H9 (cell line): ENCODE data around the gene DTYMK. TPM values are rescaled to one million over a fixed set of nuclear protein-coding genes. Genes with fewer than 3 reads are reported as not detected.

Experiments
- DNase-seq: peaks from one replicate; pipeline ENCODE4 v3.0.0-alpha.2; 2017
- H2AFZ ChIP-seq: one replicate; pipeline ENCODE4 v1.6.1; 2013; ENCODE audit warnings: mild to moderate bottlenecking, low read length, control low read depth, moderate library complexity
- H2AK5ac ChIP-seq: 2 replicates; pipeline ENCODE4 v1.6.1; 2013; ENCODE audit warnings: low read length, control low read depth, mixed read lengths; ENCODE audit not compliant: insufficient read length
- H2BK120ac ChIP-seq: one replicate; pipeline ENCODE4 v1.6.1; 2013; ENCODE audit warnings: low read depth, mild to moderate bottlenecking, low read length, control low read depth, inconsistent platforms; ENCODE audit not compliant: poor library complexity, severe bottlenecking
- H2BK12ac ChIP-seq: 2 replicates; pipeline ENCODE4 v1.6.1; 2013; ENCODE audit warnings: low read length, control low read depth, mixed read lengths, low read depth; ENCODE audit not compliant: insufficient read length
- H2BK15ac ChIP-seq: 2 replicates; pipeline ENCODE4 v1.6.1; 2013; ENCODE audit warnings: low read depth, low read length, control low read depth
- H2BK20ac ChIP-seq: one replicate; pipeline ENCODE4 v1.6.1; 2013; ENCODE audit warnings: low read depth, mild to moderate bottlenecking, low read length, control low read depth, inconsistent platforms; ENCODE audit not compliant: poor library complexity, severe bottlenecking
- H2BK5ac ChIP-seq: 2 replicates; pipeline ENCODE4 v1.6.1; 2013; ENCODE audit warnings: low read length, control low read depth, mixed read lengths; ENCODE audit not compliant: insufficient read length
- H3K14ac ChIP-seq: 2 replicates; pipeline ENCODE4 v1.6.1; 2013; ENCODE audit warnings: low read length, control low read depth; ENCODE audit not compliant: insufficient read depth
- H3K18ac ChIP-seq: 2 replicates; pipeline ENCODE4 v1.6.1; 2013; ENCODE audit warnings: low read depth, mild to moderate bottlenecking, mixed read lengths, low read length, control low read depth; ENCODE audit not compliant: insufficient read length
- H3K23ac ChIP-seq: 2 replicates; pipeline ENCODE4 v1.6.1; 2013; ENCODE audit warnings: low read length, control low read depth, mixed read lengths, low read depth; ENCODE audit not compliant: insufficient read length
- H3K23me2 ChIP-seq: 2 replicates; pipeline ENCODE4 v1.6.1; 2013; ENCODE audit warnings: low read depth, mild to moderate bottlenecking, mixed read lengths, low read length, control low read depth; ENCODE audit not compliant: insufficient read length, poor library complexity, severe bottlenecking
- H3K27ac ChIP-seq: 2 replicates; pipeline ENCODE4 v1.5.1; 2013; ENCODE audit warnings: low read length, control low read depth, mixed read lengths, low read depth; ENCODE audit not compliant: insufficient read length
- H3K27me3 ChIP-seq: 2 replicates; pipeline ENCODE4 v1.6.1; 2013; ENCODE audit warnings: low read length, control low read depth, inconsistent platforms; ENCODE audit not compliant: insufficient read depth
- H3K4ac ChIP-seq: 2 replicates; pipeline ENCODE4 v1.6.1; 2013; ENCODE audit warnings: low read depth, mild to moderate bottlenecking, control low read depth, inconsistent platforms, low read length, moderate library complexity
- H3K4me1 ChIP-seq: 2 replicates; pipeline ENCODE4 v1.6.1; 2013; ENCODE audit warnings: low read length, control low read depth, inconsistent platforms; ENCODE audit not compliant: insufficient read depth
- H3K4me2 ChIP-seq: 2 replicates; pipeline ENCODE4 v1.6.1; 2013; ENCODE audit warnings: low read length, control low read depth, mixed read lengths; ENCODE audit not compliant: insufficient read length, insufficient read depth
- H3K56ac ChIP-seq: 2 replicates; pipeline ENCODE4 v1.6.1; 2013; ENCODE audit warnings: low read depth, mild to moderate bottlenecking, mixed read lengths, low read length, control low read depth; ENCODE audit not compliant: insufficient read length
- H3K79me1 ChIP-seq: 2 replicates; pipeline ENCODE4 v1.6.1; 2013; ENCODE audit warnings: low read depth, mild to moderate bottlenecking, moderate library complexity, low read length, control low read depth, inconsistent platforms; ENCODE audit not compliant: insufficient read depth, poor library complexity, severe bottlenecking
- H3K79me2 ChIP-seq: 2 replicates; pipeline ENCODE4 v1.6.1; 2013; ENCODE audit warnings: low read length, control low read depth, inconsistent platforms; ENCODE audit not compliant: insufficient read depth
- H3K9ac ChIP-seq: 2 replicates; pipeline ENCODE4 v1.6.1; 2013; ENCODE audit warnings: low read length, control low read depth, mixed read lengths; ENCODE audit not compliant: insufficient read length; ENCODE audit errors: extremely low read depth
- H3K9me3 ChIP-seq: one replicate; pipeline ENCODE4 v1.6.1; 2013; ENCODE audit warnings: low read depth, low read length, inconsistent platforms; ENCODE audit not compliant: control insufficient read depth
- H3T11ph ChIP-seq: one replicate; pipeline ENCODE4 v1.6.1; 2013; ENCODE audit warnings: mild to moderate bottlenecking, low read length, control low read depth, inconsistent platforms
- H4K20me1 ChIP-seq: one replicate; pipeline ENCODE4 v1.6.1; 2013; ENCODE audit not compliant: control insufficient read depth, insufficient read length, insufficient read depth
- H4K5ac ChIP-seq: 2 replicates; pipeline ENCODE4 v1.6.1; 2013; ENCODE audit warnings: low read depth, mild to moderate bottlenecking, mixed read lengths, low read length, control low read depth; ENCODE audit not compliant: insufficient read length
- H4K8ac ChIP-seq: replicated peaks from 2 replicates; pipeline ENCODE4 v1.6.1; 2013; ENCODE audit warnings: low read length, control low read depth, mixed read lengths, low read depth; ENCODE audit not compliant: insufficient read length
- H4K91ac ChIP-seq: 2 replicates; pipeline ENCODE4 v1.6.1; 2013; ENCODE audit warnings: low read depth, mild to moderate bottlenecking, moderate library complexity, mixed read lengths, low read length, control low read depth; ENCODE audit not compliant: insufficient read length
- H3K27ac Mint-ChIP-seq, 3 experiments: 2 replicates in 2 of 3; 3 replicates in 1 of 3; pipeline ENCODE4 v1.8.0; 2020 to 2021; ENCODE audit warnings: mixed read lengths in 3 of 3, mild to moderate bottlenecking in 1 of 3, moderate library complexity in 1 of 3
- H3K27me3 Mint-ChIP-seq: 2 replicates; pipeline ENCODE4 v1.8.0; 2021; ENCODE audit warnings: low read depth, mild to moderate bottlenecking, moderate library complexity, mixed read lengths
- H3K36me3 Mint-ChIP-seq, 3 experiments: 2 replicates in 2 of 3; 3 replicates in 1 of 3; pipeline ENCODE4 v1.8.0; 2020 to 2021; ENCODE audit warnings: low read depth in 3 of 3, mixed read lengths in 3 of 3; ENCODE audit not compliant: insufficient read depth in 1 of 3
- H3K4me1 Mint-ChIP-seq, 2 experiments: 2 replicates each; pipeline ENCODE4 v1.8.0; 2020; ENCODE audit warnings: mixed read lengths in 2 of 2
- H3K4me3 Mint-ChIP-seq, 2 experiments: 2 replicates in 1 of 2; 3 replicates in 1 of 2; pipeline ENCODE4 v1.8.0; 2020 to 2021; ENCODE audit warnings: mild to moderate bottlenecking in 2 of 2, mixed read lengths in 2 of 2, moderate library complexity in 1 of 2
- H3K9me3 Mint-ChIP-seq, 2 experiments: 2 replicates in 1 of 2; 3 replicates in 1 of 2; pipeline ENCODE4 v1.8.0; 2020; ENCODE audit warnings: mild to moderate bottlenecking in 2 of 2, mixed read lengths in 2 of 2, moderate library complexity in 1 of 2
- WGBS: extraction: QIAGEN DNeasy Blood & Tissue Kit; methylation state at CpG from one replicate; pipeline ENCODE4 v1.1.7; 2013; ENCODE audit warnings: missing lambda C conversion rate, low lambda C conversion rate, mixed read lengths; ENCODE audit not compliant: insufficient read length; ENCODE audit errors: extremely low coverage; 5-methylcytosine and 5-hydroxymethylcytosine counted together
- total RNA-seq: library from RNA; stranded (reverse); gene quantifications from 2 replicates; pipeline ENCODE4 v1.2.1, GENCODE V29; 2021
- TF ChIP-seq, protein P1 (sequence below): fragments of 200-600 bp; sonication (generic); conservative IDR thresholded peaks from 3 replicates; pipeline ENCODE4 v1.8.0; 2021; ENCODE audit warnings: antibody characterized with exemption, mild to moderate bottlenecking

Gene DTYMK
- total RNA-seq, 1 experiment from 2014 or later, result 76.0 TPM

DNA sequence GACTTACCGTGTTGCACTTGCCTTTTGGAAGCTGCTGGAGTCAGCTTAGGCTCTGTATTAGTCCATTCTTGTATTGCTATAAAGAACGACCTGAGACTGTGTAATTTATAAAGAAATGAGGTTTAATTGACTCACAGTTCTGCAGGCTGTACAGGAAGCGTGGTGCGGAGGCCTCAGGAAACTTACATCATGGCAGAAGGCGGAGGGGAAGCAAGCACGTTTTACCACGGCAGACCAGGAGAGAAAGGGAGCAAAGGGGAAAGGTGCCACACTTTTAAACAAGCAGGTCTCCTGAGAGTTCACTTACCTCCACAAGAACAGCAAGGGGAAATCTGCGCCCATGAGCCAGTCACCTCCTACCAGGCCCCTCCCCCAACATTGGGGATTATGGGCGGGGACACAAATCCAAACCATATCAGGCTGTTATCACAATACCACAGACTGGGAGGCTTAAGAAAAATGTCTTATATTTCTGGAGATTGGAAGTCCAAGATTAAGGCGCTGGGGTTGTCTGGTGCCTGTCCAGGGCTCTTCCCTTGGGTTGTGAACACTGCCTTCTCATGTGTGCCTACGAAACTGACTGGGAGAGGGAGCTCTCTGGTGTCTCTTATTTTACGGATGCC, 44.2 kb upstream of the DTYMK start:
- peaks cover 23% of the 10 kb centered on the region for H3K27me3 Mint-ChIP-seq
- H3K4me1 Mint-ChIP-seq, result 0 out of 4 replicates have a peak, but pooled peaks cover 2 to 5% of the 10 kb centered on the region in 2 experiments
- no peak overlapping the region for H2AFZ ChIP-seq
- peaks cover 7% of the 10 kb centered on the region for H4K20me1 ChIP-seq
- H3K4me1 ChIP-seq, result no peaks in the 10 kb centered on the region
- H2BK5ac ChIP-seq, result no peak overlapping the region
- no peak overlapping the region for H3K4me3 Mint-ChIP-seq
- H3K4ac ChIP-seq, result no peak overlapping the region
- H2AK5ac ChIP-seq, result no peak overlapping the region
- DNase-seq, result no peak
- no peak overlapping the region for H3K23ac ChIP-seq
- no peaks in the 10 kb centered on the region for H3K27me3 ChIP-seq
- H3K9ac ChIP-seq, result no peak overlapping the region
- no peaks in the 10 kb centered on the region for H3K79me2 ChIP-seq
- WGBS, result no CpG with 5 or more reads among the region's 12 CpGs
- peaks cover 3 to 24% (median 10%) of the 10 kb centered on the region in 3 experiments; a peak in 6 of 7 replicates for H3K36me3 Mint-ChIP-seq
- no peak overlapping the region for H3K27ac ChIP-seq
- no peak overlapping the region for H4K91ac ChIP-seq
- no peak overlapping the region for H3K27ac Mint-ChIP-seq
- no peak overlapping the region for H2BK12ac ChIP-seq
- no peaks in the 10 kb centered on the region for H3K9me3 ChIP-seq
- peaks cover 12% of the 10 kb centered on the region for H3K23me2 ChIP-seq
- H3T11ph ChIP-seq, result no peak overlapping the region
- no peak overlapping the region for H4K8ac ChIP-seq
- H3K56ac ChIP-seq, result no peak overlapping the region
- no peak overlapping the region for H2BK15ac ChIP-seq
- H4K5ac ChIP-seq, result no peak overlapping the region
- no peak overlapping the region for H3K14ac ChIP-seq
- H3K18ac ChIP-seq, result no peak overlapping the region
- TF ChIP-seq, protein P1, sequence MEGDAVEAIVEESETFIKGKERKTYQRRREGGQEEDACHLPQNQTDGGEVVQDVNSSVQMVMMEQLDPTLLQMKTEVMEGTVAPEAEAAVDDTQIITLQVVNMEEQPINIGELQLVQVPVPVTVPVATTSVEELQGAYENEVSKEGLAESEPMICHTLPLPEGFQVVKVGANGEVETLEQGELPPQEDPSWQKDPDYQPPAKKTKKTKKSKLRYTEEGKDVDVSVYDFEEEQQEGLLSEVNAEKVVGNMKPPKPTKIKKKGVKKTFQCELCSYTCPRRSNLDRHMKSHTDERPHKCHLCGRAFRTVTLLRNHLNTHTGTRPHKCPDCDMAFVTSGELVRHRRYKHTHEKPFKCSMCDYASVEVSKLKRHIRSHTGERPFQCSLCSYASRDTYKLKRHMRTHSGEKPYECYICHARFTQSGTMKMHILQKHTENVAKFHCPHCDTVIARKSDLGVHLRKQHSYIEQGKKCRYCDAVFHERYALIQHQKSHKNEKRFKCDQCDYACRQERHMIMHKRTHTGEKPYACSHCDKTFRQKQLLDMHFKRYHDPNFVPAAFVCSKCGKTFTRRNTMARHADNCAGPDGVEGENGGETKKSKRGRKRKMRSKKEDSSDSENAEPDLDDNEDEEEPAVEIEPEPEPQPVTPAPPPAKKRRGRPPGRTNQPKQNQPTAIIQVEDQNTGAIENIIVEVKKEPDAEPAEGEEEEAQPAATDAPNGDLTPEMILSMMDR, result no peak
- no peak overlapping the region for H3K4me2 ChIP-seq
- H3K9me3 Mint-ChIP-seq, result no peaks in the 10 kb centered on the region
- no peak overlapping the region for H2BK120ac ChIP-seq
- no peak overlapping the region for H2BK20ac ChIP-seq
- no peaks in the 10 kb centered on the region for H3K79me1 ChIP-seq
